Heart left ventricle (tissue), 16 donors: ENCODE results near the gene SLC39A11. TPM values are rescaled to one million over a fixed set of nuclear protein-coding genes. Genes with fewer than 3 reads are reported as not detected.

Experiments
- ATAC-seq, 4 donors: fragments of 200-7000 bp; cut with Tn5 transposase; one replicate each; pipeline ENCODE4 v1.9.1; 2020 to 2022; ENCODE audit warnings: moderate library complexity in 4 of 4, mild to moderate bottlenecking in 3 of 4, moderate number of reproducible peaks in 1 of 4
- DNase-seq, 5 donors: peaks; one replicate each; pipeline ENCODE4 v3.0.0-alpha.2; 2020
- H3K27ac ChIP-seq, 12 donors: fragments of 200-600 bp; sonication (generic) in 4 of 12; one replicate each; pipeline versions ENCODE4 v1.5.0 to v1.8.0; 2016 to 2022; ENCODE audit warnings: mild to moderate bottlenecking in 2 of 12
- H3K27me3 ChIP-seq, 9 donors: fragments of 200-600 bp; sonication (generic) in 2 of 9; one replicate each; pipeline versions ENCODE4 v1.5.1 to v1.8.0; 2016 to 2022; ENCODE audit warnings: mild to moderate bottlenecking in 3 of 9
- H3K36me3 ChIP-seq, 9 donors: fragments of 200-600 bp; sonication (generic) in 2 of 9; one replicate each; pipeline versions ENCODE4 v1.5.0 to v1.8.0; 2018 to 2022; ENCODE audit warnings: mild to moderate bottlenecking in 2 of 9
- H3K4me1 ChIP-seq, 12 donors: fragments of 200-600 bp; sonication (generic) in 4 of 12; one replicate each; pipeline versions ENCODE4 v1.5.0 to v1.8.0; 2016 to 2022; ENCODE audit warnings: mild to moderate bottlenecking in 3 of 12
- H3K4me3 ChIP-seq, 12 donors: fragments of 200-600 bp; sonication (generic) in 4 of 12; one replicate each; pipeline versions ENCODE4 v1.5.0 to v1.8.0; 2017 to 2022; ENCODE audit warnings: mild to moderate bottlenecking in 9 of 12, moderate library complexity in 4 of 12
- H3K9me3 ChIP-seq, 12 donors: fragments of 200-600 bp; sonication (generic) in 4 of 12; one replicate each; pipeline versions ENCODE4 v1.5.0 to v1.8.0; 2016 to 2022; ENCODE audit warnings: mild to moderate bottlenecking in 1 of 12
- POLR2A ChIP-seq, 2 donors: fragments of 450-650 bp; IDR thresholded peaks; one replicate each; pipeline ENCODE4 v1.6.1; 2017; ENCODE audit warnings: antibody characterized with exemption in 2 of 2, mild to moderate bottlenecking in 2 of 2, moderate library complexity in 2 of 2
- WGBS, 4 donors: extraction: QIAGEN DNeasy Blood & Tissue Kit in 2 of 4; methylation state at CpG; one replicate each; pipeline versions ENCODE4 v1.1.5 to v1.1.7; 2013 to 2018; 5-methylcytosine and 5-hydroxymethylcytosine counted together
- intact Hi-C, 10 donors: fragments of 100-400 bp; cut with DNase I; formaldehyde crosslinking; loops; one replicate each; pipeline versions ENCODE4 v1.11.1 to v1.14.2; 2022
- polyA plus RNA-seq, 2 donors: library from polyadenylated mRNA; stranded (reverse); fragments of 200-250 nt; gene quantifications; one replicate each; pipeline ENCODE4 v1.2.3, GENCODE V29; 2013
- total RNA-seq, 9 donors: library from RNA; depleted of rRNA in 2 of 9; stranded (reverse); fragments of >200 nt in 2 of 9; fragmentation: NEBNext Ultra II Directional in 3 of 9; extraction: Animal tissue kit (Norgen Biotek cat#: 25700) in 3 of 9; gene quantifications; one replicate each; pipeline versions ENCODE4 v1.1.0 to v1.2.4, GENCODE V29; 2016 to 2023
- TF ChIP-seq, protein P1 (sequence below), 12 donors: fragments of 200-600 bp; sonication (generic) in 4 of 12; IDR thresholded peaks; one replicate each; pipeline versions ENCODE4 v1.5.0 to v1.8.0; 2018 to 2022; ENCODE audit warnings: antibody characterized with exemption in 12 of 12, mild to moderate bottlenecking in 5 of 12
- donor health status: ischemic (EF 13 %, LVEDD 7.1; RV severe dilation, severe dysfunction).
- donor health status: healthy with polysubstance abuse.
- donor health status: DM: no; HTN: yes; CAD: no.
- donor health status: DM: no; HTN: no; CAD: no.
- donor health status: ischemic (EF 25% LVEDD 6.9; RV normal size, moderate dysfunction).
- donor health status: ischemic (EF 25% LVEDD 5.7; RV mildly dilated, moderate dysfunction).
- donor health status: healthy.
- donor health status: DM: yes; HTN: yes; CAD: no.
- donor health status: ischemic (EF 35%, LVEDD 5.7; RV mildly dilated, moderate dysfunction).
- donor health status: nonischemic (EF 11% LVEDD 7.7; RV severe dilation, severe dysfunction).
- donor health status: DM: yes; HTN: yes; CAD: no.
- donor health status: PGD.
- donor health status: ischemic (EF 29% LVEDD 5.4; RV normal size, mild dysfunction).
- donor health status: nonischemic (EF 23%, LVEDD 6.1; RV moderate dilation, normal function).

Gene SLC39A11
- total and polyA plus RNA-seq, 11 donors, result 2.5 to 23.3 (median 8.4) TPM

DNA sequence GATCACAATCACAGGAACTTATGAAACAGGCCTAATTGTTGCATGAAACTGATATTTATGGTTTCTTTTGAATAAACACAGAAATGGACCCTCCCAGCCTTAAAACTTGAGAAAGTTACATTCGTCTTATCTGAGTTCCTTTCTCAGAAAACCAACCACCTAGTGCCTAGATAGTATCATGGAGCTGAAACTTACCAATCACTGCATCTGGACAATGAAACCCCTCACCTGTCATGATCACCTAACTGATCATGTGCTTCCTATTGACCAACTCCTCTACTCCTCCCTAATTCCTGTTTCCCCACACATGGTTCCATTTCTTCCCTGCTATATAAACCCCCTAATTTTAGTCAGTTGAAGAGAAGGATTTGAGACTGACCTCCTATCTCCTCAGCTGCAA is 216.1 kb downstream of the SLC39A11 start:
- WGBS, 4 donors, result 90 to 100% (median 96%) methylated on average over 1 of the region's 1 CpG
- H3K4me3 ChIP-seq, result no peak overlapping the region
- peaks cover 0 to 7% (median 0%) of the 10 kb centered on the region in 9 donors for H3K36me3 ChIP-seq
- DNase-seq (no peak), ATAC-seq (no peak)
- intact Hi-C loops, result no loop called here
- no peaks in the 10 kb centered on the region for H3K27me3 ChIP-seq
- peaks cover 0 to 43% (median 21%) of the 10 kb centered on the region in 12 donors for H3K9me3 ChIP-seq
- no peak overlapping the region for H3K27ac ChIP-seq
- TF ChIP-seq POLR2A (IDR thresholded peaks at IDR 0.05), result no peak
- TF ChIP-seq, protein P1, sequence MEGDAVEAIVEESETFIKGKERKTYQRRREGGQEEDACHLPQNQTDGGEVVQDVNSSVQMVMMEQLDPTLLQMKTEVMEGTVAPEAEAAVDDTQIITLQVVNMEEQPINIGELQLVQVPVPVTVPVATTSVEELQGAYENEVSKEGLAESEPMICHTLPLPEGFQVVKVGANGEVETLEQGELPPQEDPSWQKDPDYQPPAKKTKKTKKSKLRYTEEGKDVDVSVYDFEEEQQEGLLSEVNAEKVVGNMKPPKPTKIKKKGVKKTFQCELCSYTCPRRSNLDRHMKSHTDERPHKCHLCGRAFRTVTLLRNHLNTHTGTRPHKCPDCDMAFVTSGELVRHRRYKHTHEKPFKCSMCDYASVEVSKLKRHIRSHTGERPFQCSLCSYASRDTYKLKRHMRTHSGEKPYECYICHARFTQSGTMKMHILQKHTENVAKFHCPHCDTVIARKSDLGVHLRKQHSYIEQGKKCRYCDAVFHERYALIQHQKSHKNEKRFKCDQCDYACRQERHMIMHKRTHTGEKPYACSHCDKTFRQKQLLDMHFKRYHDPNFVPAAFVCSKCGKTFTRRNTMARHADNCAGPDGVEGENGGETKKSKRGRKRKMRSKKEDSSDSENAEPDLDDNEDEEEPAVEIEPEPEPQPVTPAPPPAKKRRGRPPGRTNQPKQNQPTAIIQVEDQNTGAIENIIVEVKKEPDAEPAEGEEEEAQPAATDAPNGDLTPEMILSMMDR (IDR thresholded peaks at IDR 0.05), result no peak
- no peaks in the 10 kb centered on the region for H3K4me1 ChIP-seq

DNA sequence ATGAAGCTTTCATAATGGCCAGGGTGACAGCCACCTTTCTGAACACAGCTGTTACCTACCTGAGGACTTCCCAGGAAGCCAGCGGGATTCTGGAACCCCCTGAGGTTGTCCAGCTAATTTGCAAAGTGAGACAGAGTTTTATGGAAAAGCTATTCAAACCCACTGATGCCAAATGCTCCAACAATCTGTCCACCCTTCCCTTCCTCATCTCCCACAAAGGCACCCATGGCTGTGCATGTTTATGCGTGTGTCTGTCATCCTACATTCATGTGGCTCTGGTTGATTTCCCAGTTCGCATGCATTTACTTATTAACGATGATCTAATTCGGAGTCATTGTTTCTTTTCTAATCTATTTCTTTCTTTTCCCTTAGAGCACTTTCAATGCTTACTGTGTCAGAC is 217.1 kb downstream of the SLC39A11 start:
- no peak for TF ChIP-seq POLR2A (IDR thresholded peaks at IDR 0.05)
- TF ChIP-seq, protein P1 (IDR thresholded peaks at IDR 0.05), result no peak
- ATAC-seq (no peak), DNase-seq (no peak)
- H3K4me3 ChIP-seq, result no peak overlapping the region
- no peak overlapping the region for H3K27ac ChIP-seq
- intact Hi-C loops, result no loop called here
- no peaks in the 10 kb centered on the region for H3K27me3 ChIP-seq
- peaks cover 0 to 35% (median 16%) of the 10 kb centered on the region in 12 donors for H3K9me3 ChIP-seq
- H3K36me3 ChIP-seq, result peaks cover 0 to 6% (median 0%) of the 10 kb centered on the region in 9 donors
- no peaks in the 10 kb centered on the region for H3K4me1 ChIP-seq
- WGBS, 4 donors, result 75 to 84% (median 78%) methylated on average over 5 of the region's 5 CpGs

DNA sequence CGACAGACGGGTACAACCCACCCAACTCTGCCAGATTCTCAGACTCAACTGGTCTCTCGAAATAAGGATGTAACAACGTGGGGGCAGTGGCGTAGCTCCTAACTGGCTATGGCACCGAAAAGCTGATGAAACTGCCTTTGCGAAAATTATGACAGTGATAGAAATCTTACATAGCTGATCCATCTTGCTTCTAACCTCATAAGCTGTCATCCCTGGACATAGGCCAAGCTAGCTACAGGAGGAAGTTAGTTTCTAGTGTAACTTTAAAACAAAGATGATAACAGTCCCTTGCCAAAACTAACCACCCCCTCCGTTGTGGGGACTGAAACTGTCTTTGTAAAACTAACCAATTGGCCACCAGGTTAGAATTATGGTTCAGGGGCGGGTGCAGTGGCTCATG is 220.1 kb downstream of the SLC39A11 start:
- Histone ChIP-seq H3K27me3 (no peaks in the 10 kb centered on the region), H3K4me3 (no peak overlapping the region), H3K4me1 (no peaks in the 10 kb centered on the region), H3K36me3 (no peaks in the 10 kb centered on the region), H3K27ac (no peak overlapping the region), H3K9me3 (peaks cover 0 to 19% (median 3%) of the 10 kb centered on the region in 12 donors)
- WGBS, 4 donors, result 86 to 90% (median 89%) methylated on average over 9 of the region's 9 CpGs
- DNase-seq, result no peak
- TF ChIP-seq, protein P1 (IDR thresholded peaks at IDR 0.05), result no peak
- no peak for TF ChIP-seq POLR2A (IDR thresholded peaks at IDR 0.05)
- intact Hi-C loops, result no loop called here
- ATAC-seq, result no peak

DNA sequence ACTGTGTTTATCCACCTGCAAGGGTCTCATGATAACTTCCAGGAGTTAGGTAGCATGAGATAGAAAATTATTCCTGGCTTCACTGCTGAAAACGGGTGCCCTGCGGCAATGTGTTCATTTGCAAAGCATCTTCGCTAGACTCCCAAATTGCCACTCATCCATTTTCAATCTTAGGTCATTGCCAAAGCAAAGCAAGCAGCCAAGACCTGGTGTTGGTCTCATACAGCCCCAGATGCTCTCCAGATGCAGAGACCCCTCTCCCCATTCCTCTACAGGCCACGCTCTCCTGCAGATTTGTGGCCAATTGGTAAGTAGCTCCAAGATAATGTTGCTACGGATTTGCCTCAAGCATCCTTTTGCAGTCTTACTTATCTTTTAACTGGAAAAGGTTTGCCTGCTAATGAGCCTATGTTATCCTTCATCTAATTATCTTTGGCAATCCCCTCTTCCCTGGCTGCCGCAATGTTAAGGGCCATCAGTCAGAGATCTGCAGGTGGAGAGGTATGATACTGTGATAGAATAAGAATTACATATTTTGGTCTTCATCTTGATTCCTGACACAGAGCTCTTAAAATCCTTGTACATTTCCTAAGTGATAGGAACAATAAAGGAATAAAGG is 222.0 kb downstream of the SLC39A11 start:
- H3K27ac ChIP-seq, result no peak overlapping the region
- TF ChIP-seq, protein P1 (IDR thresholded peaks at IDR 0.05), result no peak
- TF ChIP-seq POLR2A (IDR thresholded peaks at IDR 0.05), result no peak

More for the DNA sequence above, 222.0 kb downstream of the SLC39A11 start:
- H3K4me3 ChIP-seq, result no peak overlapping the region
- ATAC-seq (no peak), DNase-seq (no peak)
- H3K9me3 ChIP-seq, result peaks cover 0 to 10% (median 0%) of the 10 kb centered on the region in 12 donors
- no peaks in the 10 kb centered on the region for H3K4me1 ChIP-seq
- no peaks in the 10 kb centered on the region for H3K36me3 ChIP-seq
- 88 to 94% (median 92%) methylated on average over 6 of the region's 6 CpGs for WGBS, 4 donors
- H3K27me3 ChIP-seq, result no peaks in the 10 kb centered on the region
- intact Hi-C loops, result no loop called here
